ENCODE results near the gene FREM2.

FREM2 gene

GRCh38 chr13:38830442-38831045 is 143.7 kb downstream of the FREM2 start:
- peak; percentile 45 for DNase-seq

GRCh38 chr13:38844581-38844980 is 157.7 kb downstream of the FREM2 start:
- DNase-seq: no peak

GRCh38 chr13:38848360-38848759 is 161.5 kb downstream of the FREM2 start:
- no peak for DNase-seq

- no peak for DNase-seq
Observed at GRCh38 chr13:38849315-38849714, 162.4 kb downstream of the FREM2 start.

GRCh38 chr13:38850868-38851626 is 164.2 kb downstream of the FREM2 start:
- DNase-seq: no peak

- no peak for DNase-seq
Observed at GRCh38 chr13:38854226-38854625, 167.3 kb downstream of the FREM2 start.

GRCh38 chr13:38856065-38856464 is 169.2 kb downstream of the FREM2 start:
- DNase-seq: no peak

GRCh38 chr13:38862443-38862842 is 175.6 kb downstream of the FREM2 start:
- DNase-seq: no peak

GRCh38 chr13:38863536-38863935 is 176.7 kb downstream of the FREM2 start:
- no peak for DNase-seq

GRCh38 chr13:38866649-38867048 is 179.8 kb downstream of the FREM2 start:
- no peak for DNase-seq

GRCh38 chr13:38868399-38868798 is 181.5 kb downstream of the FREM2 start:
- DNase-seq: no peak

- peak; percentile 62 for DNase-seq
Observed at GRCh38 chr13:38868870-38869269, 182.0 kb downstream of the FREM2 start.

GRCh38 chr13:38871275-38871674 is 184.4 kb downstream of the FREM2 start:
- peak; percentile 60 for DNase-seq

GRCh38 chr13:38872693-38873092 is 185.8 kb downstream of the FREM2 start:
- DNase-seq: peak; percentile 81

GRCh38 chr13:38875186-38875875 is 188.5 kb downstream of the FREM2 start:
- DNase-seq: no peak

GRCh38 chr13:38879278-38879677 is 192.4 kb downstream of the FREM2 start:
- DNase-seq: no peak

GRCh38 chr13:38879786-38880185 is 192.9 kb downstream of the FREM2 start:
- DNase-seq: no peak

GRCh38 chr13:38880397-38880796 is 193.5 kb downstream of the FREM2 start:
- no peak for DNase-seq

GRCh38 chr13:38883783-38884182 is 196.9 kb downstream of the FREM2 start:
- DNase-seq: no peak

GRCh38 chr13:38888309-38888708 is 201.4 kb downstream of the FREM2 start:
- DNase-seq: no peak

GRCh38 chr13:38895075-38895474 is 208.2 kb downstream of the FREM2 start:
- DNase-seq: no peak

- DNase-seq: no peak
Observed at GRCh38 chr13:38897521-38897920, 210.6 kb downstream of the FREM2 start.

GRCh38 chr13:38898481-38898880 is 211.6 kb downstream of the FREM2 start:
- DNase-seq: no peak

- no peak for DNase-seq
Observed at GRCh38 chr13:38899571-38899970, 212.7 kb downstream of the FREM2 start.

Measured in NCI-H146 (cell line).